Stimulated activated CD8-positive, alpha-beta memory T cell treated with anti-CD3 and anti-CD28 coated beads, Interleukin-2, amount 100 ng/mL, for 48 hours (primary cell): ENCODE data around the gene MMP12.
"Not testable (repeated sequence)": the region's sequence is repeated elsewhere in the genome, so short reads cannot be mapped to it uniquely, and the experiment has no call there.

ENCODE experiments used
- DNase-seq, 2 donors: peaks; one replicate each; pipeline ENCODE4 v3.0.0-alpha.2; 2020; ENCODE audit warnings: low read depth in 2 of 2

The MMP12 gene

GRCh38 chr11:102874852-102875251 lies at the start of gene MMP12:
Gene MMP12 (minus strand): TSS chr11:102874982. CDS start chr11:102874937, 45 bp downstream.
- no peak for DNase-seq

- no peak for DNase-seq
Observed at GRCh38 chr11:102921587-102922220, 46.9 kb upstream of the MMP12 start.

- DNase-seq, result no peak
Observed at GRCh38 chr11:102920118-102920684, 45.4 kb upstream of the MMP12 start.

- DNase-seq, result no peak
Observed at GRCh38 chr11:102915044-102915375, 40.2 kb upstream of the MMP12 start.

- no peak for DNase-seq
Observed at GRCh38 chr11:102914238-102915043, 39.7 kb upstream of the MMP12 start.

- DNase-seq, result no peak
Observed at GRCh38 chr11:102912482-102912830, 37.7 kb upstream of the MMP12 start.

- no peak for DNase-seq
Observed at GRCh38 chr11:102911758-102912481, 37.1 kb upstream of the MMP12 start.

DNA sequence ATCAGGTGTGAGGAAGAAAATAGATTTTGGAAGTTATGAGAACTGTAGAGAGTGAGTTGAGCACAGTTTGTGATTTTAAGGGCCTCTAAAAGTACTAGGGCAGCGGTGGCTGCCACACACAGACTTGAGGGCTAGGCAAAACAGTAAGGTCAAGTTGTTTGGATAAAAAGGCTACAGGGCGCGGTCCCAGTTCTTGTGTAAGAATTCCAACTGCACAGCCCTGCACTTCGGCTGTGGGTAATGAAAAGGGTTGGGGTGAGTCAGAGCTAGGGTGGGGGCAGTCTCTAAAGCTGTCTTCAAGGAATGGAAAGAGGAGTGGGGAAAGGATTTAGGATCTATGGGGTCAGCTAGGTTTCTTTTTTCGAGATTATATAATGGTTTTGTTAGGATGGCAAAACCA lies 31.1 kb upstream of the MMP12 start:
- not testable (repeated sequence) for DNase-seq

DNA sequence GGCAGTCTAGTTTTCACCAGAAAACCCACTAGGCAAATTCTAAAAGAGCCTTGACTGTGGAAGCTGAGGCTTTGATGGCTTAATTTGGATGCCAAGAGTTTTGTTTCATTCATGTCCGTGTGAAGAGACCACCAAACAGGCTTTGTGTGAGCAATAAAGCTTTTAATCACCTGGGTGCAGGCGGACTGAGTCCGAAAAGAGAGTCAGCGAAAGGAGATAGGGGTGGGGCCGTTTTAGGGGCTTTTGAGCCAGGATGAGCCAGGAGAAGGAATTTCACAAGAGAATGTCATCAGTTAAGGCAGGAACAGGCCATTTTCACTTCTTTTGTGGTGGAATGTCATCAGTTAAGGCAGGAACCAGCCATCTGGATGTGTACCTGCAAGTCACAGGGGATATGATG lies 29.1 kb upstream of the MMP12 start:
- DNase-seq, result not testable (repeated sequence)

GRCh38 chr11:102900346-102900745 lies 25.6 kb upstream of the MMP12 start:
- DNase-seq, result no peak

- no peak for DNase-seq
Observed at GRCh38 chr11:102891736-102892135, 17.0 kb upstream of the MMP12 start.

- no peak for DNase-seq
Observed at GRCh38 chr11:102886999-102887398, 12.2 kb upstream of the MMP12 start.

- no peak for DNase-seq
Observed at GRCh38 chr11:102883141-102883540, 8.4 kb upstream of the MMP12 start.

DNA sequence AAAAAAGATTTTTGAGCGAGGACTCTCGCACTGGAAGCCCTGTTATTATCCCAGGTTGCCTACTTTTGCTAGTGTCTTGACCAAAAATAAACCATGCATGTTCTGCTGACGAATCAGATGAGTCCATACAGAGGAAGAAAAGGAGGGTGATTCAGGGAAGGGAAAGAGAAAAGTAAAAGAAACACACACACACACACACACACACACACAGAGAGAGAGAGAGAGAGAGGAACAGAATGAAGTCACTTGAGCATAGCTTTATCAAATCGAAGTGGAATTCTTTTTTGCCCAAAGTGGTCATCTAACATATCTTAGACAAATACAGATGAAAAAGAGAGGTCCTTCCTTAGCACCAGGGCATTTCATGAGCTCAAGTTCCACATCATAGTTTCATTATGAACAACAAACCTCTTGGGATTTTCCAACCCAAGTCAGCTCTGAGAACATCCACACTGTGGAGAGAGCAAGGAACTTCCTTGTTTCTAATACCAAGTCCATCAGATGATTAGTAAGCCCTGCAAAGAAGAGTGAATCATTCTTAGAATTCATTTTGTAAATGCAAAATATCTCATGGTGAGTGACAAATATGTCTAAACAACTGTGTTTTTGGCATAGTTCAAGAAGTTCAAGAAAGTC lies 7.7 kb upstream of the MMP12 start:
- DNase-seq, result no peak

DNA sequence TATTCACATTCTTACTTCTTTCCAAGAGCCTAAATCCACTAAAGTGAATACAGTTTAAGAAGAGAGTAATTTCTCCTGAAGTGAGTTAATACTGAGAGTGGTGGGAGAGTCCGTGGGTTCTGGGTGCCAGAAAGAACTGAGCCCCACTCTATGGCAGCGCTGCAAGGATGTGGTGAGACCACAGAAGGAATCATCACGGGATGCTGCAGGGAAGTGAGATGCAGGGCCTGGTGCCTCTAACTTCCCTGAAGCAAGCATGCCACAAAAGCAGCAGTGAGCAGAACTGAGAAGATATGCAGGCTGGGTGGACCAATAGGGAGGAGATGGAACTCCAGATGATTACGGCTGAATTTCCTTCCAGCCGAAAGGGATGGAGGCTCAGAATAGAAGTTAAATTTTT lies 5.0 kb upstream of the MMP12 start:
- no peak for DNase-seq

DNA sequence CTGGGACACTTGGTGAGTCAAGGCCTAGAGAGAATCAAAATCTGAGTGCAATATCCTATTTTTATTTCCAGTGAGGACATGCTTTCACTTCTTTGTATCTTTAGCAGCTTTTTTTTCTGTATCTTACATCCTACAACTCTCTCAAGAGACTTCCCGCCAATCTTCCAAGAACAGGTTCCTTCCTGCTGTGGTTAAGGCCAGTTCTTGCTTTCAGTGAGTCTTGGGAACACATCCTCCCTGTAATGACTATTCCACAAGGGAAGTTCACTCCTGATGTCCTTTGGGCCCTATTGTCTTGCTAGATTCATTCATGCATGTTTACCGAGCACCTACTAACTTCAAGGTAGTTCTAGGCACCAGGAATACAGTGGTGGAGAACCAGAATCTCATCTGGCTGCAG lies 3.8 kb upstream of the MMP12 start:
- DNase-seq, result no peak

GRCh38 chr11:102869354-102869964 lies 5.3 kb downstream of the MMP12 start:
- DNase-seq, result not testable (repeated sequence)

- no peak for DNase-seq
Observed at GRCh38 chr11:102868339-102868738, 6.4 kb downstream of the MMP12 start.

DNA sequence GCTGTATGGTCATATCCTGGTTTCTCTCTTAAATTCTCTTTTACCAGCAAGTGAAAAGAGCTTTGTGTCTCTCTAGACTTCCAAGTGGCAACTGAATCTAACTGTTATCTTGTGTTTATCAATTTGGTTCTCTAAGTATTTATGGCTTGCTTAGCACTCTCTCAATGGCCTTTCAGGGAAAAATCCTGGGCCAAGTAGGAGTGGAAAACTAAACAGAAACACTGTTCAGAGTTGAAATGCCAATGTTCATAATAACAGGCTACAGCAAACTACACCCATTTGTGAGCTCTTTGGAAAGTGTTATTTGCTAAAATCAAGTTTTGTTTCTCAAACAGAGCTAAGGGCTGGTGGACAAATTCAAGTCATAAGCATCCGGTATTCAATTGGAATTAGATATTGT lies 10.1 kb downstream of the MMP12 start:
- DNase-seq, result no peak

- DNase-seq, result no peak
Observed at GRCh38 chr11:102853956-102854355, 20.8 kb downstream of the MMP12 start.

DNA sequence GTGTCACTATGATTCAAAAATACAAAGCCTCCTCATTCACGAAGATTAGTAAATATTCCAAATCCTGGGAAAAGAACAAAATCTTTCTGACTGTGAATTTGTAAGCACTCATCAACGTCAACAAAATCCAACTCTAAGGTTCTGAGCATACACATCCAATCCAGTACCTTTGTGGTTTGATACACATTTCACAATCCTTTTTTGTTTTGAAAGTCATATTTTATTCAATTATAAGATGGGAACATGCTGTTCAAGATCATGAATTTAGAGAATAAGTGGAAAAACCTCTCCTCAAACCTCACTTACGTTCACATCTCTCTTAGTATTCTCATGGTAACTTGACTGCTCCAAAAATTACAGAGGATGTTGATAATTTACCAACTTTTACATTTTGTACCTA lies 21.7 kb downstream of the MMP12 start:
- no peak for DNase-seq
